GM12878 (cell line): ENCODE results near the gene SCIN. TPM values are rescaled to one million over a fixed set of nuclear protein-coding genes. Genes with fewer than 3 reads are reported as not detected.

ENCODE experiments used
- ATAC-seq: fragments of 200-7000 bp; cut with Tn5 transposase; 3 replicates; pipeline ENCODE4 v1.9.1; 2020; ENCODE audit warnings: mild to moderate bottlenecking, moderate library complexity
- BruUV-seq: library from RNA; stranded (reverse); fragments of 400-500 nt; replicated peaks from 2 replicates; lab custom pipeline; 2021; lab: Mats Ljungman, UMichigan
- CTCF ChIA-PET: fragments of 300-600 bp; sonication (Branson Sonifier 250); formaldehyde crosslinking; extraction: SDS; loops from one replicate; lab custom pipeline; 2021; ENCODE audit warnings: inconsistent platforms; lab: Yijun Ruan, JAX
- POLR2A ChIA-PET: fragments of 350-600 bp; formaldehyde crosslinking; extraction: SDS; loops from one replicate; lab custom pipeline; 2021; ENCODE audit warnings: inconsistent platforms; lab: Charles Lee
- RAD21 ChIA-PET: fragments of 300-600 bp; sonication (Branson Sonifier 250); formaldehyde crosslinking; loops from one replicate; lab custom pipeline; 2023; ENCODE audit warnings: antibody characterized with exemption; ENCODE audit not compliant: unreplicated experiment; lab: Charles Lee
- SMC1A ChIA-PET: fragments of 300-600 bp; sonication (Branson Sonifier 250); formaldehyde crosslinking; loops from one replicate; lab custom pipeline; 2023; ENCODE audit not compliant: unreplicated experiment, uncharacterized antibody; lab: Charles Lee
- DNase-seq: peaks from one replicate; pipeline ENCODE4 v3.0.0-alpha.2; 2011; ENCODE audit warnings: low read depth, low spot score
- FAIRE-seq: peaks from 3 replicates; lab custom pipeline; 2011; peaks lifted over from hg19 to GRCh38; lab: Jason Lieb, UNC
- H2AFZ ChIP-seq: 2 replicates; pipeline ENCODE4 v1.6.0; 2011; ENCODE audit warnings: low read depth, low read length, control low read depth; ENCODE audit not compliant: control insufficient read depth
- H3K27ac ChIP-seq: 2 replicates; pipeline ENCODE4 v1.5.1; 2011; ENCODE audit warnings: control low read depth; ENCODE audit not compliant: control insufficient read depth, insufficient read depth
- H3K27me3 ChIP-seq, 2 experiments: replicated peaks in 1 of 2; 2 replicates each; pipeline versions ENCODE4 v1.6.0 to v1.6.1; 2011; ENCODE audit warnings: low read length in 1 of 2; ENCODE audit not compliant: control insufficient read depth in 2 of 2, insufficient read depth in 2 of 2
- H3K36me3 ChIP-seq, 2 experiments: 2 replicates each; pipeline ENCODE4 v1.5.1; 2011; ENCODE audit warnings: low read length in 1 of 2; ENCODE audit not compliant: control insufficient read depth in 2 of 2, insufficient read depth in 2 of 2
- H3K4me1 ChIP-seq: 2 replicates; pipeline ENCODE4 v1.6.1; 2011; ENCODE audit warnings: mild to moderate bottlenecking, low read length, moderate library complexity, mixed read lengths; ENCODE audit not compliant: control insufficient read depth, insufficient read depth
- H3K4me2 ChIP-seq: 2 replicates; pipeline ENCODE4 v1.6.0; 2011; ENCODE audit warnings: control low read depth; ENCODE audit not compliant: control insufficient read depth, insufficient read depth
- H3K4me3 ChIP-seq: fragments of 200-600 bp; sonication (generic); 2 replicates; pipeline ENCODE4 v1.5.1; 2016
- H3K79me2 ChIP-seq: 2 replicates; pipeline ENCODE4 v1.6.0; 2011; ENCODE audit warnings: low read length; ENCODE audit not compliant: control insufficient read depth, insufficient read depth
- H3K9ac ChIP-seq: 2 replicates; pipeline ENCODE4 v1.8.0; 2011; ENCODE audit warnings: low read length, control low read depth, mixed read lengths; ENCODE audit not compliant: control insufficient read depth, insufficient read depth
- H3K9me3 ChIP-seq: replicated peaks from 3 replicates; pipeline ENCODE4 v1.5.1; 2011; ENCODE audit warnings: mild to moderate bottlenecking, low read length; ENCODE audit not compliant: control insufficient read depth, insufficient read depth
- H4K20me1 ChIP-seq: 2 replicates; pipeline ENCODE4 v1.6.0; 2011; ENCODE audit not compliant: control insufficient read depth, insufficient read depth
- BCL3 ChIP-seq: IDR thresholded peaks from 2 replicates; pipeline ENCODE4 v1.6.1; 2011; ENCODE audit warnings: borderline replicate concordance, low read depth, mild to moderate bottlenecking, moderate library complexity, low read length; ENCODE audit not compliant: insufficient read depth, poor library complexity, severe bottlenecking
- EP300 ChIP-seq, 2 experiments: fragments of 150-350 bp in 1 of 2; IDR thresholded peaks; 2 replicates each; pipeline ENCODE4 v1.6.1; 2011 to 2012; ENCODE audit warnings: low read depth in 2 of 2, low read length in 2 of 2, borderline replicate concordance in 1 of 2, improper control_type of control experiment in 1 of 2, inconsistent platforms in 1 of 2; ENCODE audit not compliant: control insufficient read depth in 1 of 2
- FOS ChIP-seq: IDR thresholded peaks from 3 replicates; pipeline ENCODE4 v1.6.1; 2011; ENCODE audit warnings: borderline replicate concordance; ENCODE audit not compliant: insufficient read length; ENCODE audit errors: extremely low read depth
- IRF3 ChIP-seq: fragments of 450-650 bp; IDR thresholded peaks from 2 replicates; pipeline ENCODE4 v1.6.1; 2014; ENCODE audit warnings: mild to moderate bottlenecking
- NRF1 ChIP-seq: conservative IDR thresholded peaks from 2 replicates; pipeline ENCODE4 v1.6.1; 2011; ENCODE audit warnings: mild to moderate bottlenecking, low read depth, low read length, improper control_type of control experiment
- PKNOX1 ChIP-seq: fragments of 450-650 bp; IDR thresholded peaks from 2 replicates; pipeline ENCODE4 v1.6.1; 2016; ENCODE audit warnings: mild to moderate bottlenecking
- RCOR1 ChIP-seq: conservative IDR thresholded peaks from 2 replicates; pipeline ENCODE4 v1.6.1; 2012; ENCODE audit warnings: low read depth, low read length, improper control_type of control experiment
- STAT1 ChIP-seq: fragments of 450-650 bp; conservative IDR thresholded peaks from 2 replicates; pipeline ENCODE4 v1.6.1; 2014; ENCODE audit warnings: antibody characterized with exemption, mild to moderate bottlenecking
- TCF3 ChIP-seq: IDR thresholded peaks from 2 replicates; pipeline ENCODE4 v1.6.1; 2012; ENCODE audit warnings: low read depth, mild to moderate bottlenecking, low read length, borderline replicate concordance; ENCODE audit not compliant: insufficient read depth
- TCF7 ChIP-seq: IDR thresholded peaks from 2 replicates; pipeline ENCODE4 v1.6.1; 2014; ENCODE audit warnings: antibody characterized with exemption, borderline replicate concordance
- YBX1 ChIP-seq: fragments of 450-650 bp; IDR thresholded peaks from 2 replicates; pipeline ENCODE4 v1.6.1; 2016; ENCODE audit warnings: antibody characterized with exemption
- ZNF622 ChIP-seq: fragments of 450-650 bp; IDR thresholded peaks from 2 replicates; pipeline ENCODE4 v1.6.1; 2017; ENCODE audit warnings: mild to moderate bottlenecking, inconsistent platforms
- ZZZ3 ChIP-seq: IDR thresholded peaks from 2 replicates; pipeline ENCODE4 v1.6.1; 2011; ENCODE audit warnings: low read depth; ENCODE audit not compliant: control insufficient read depth, insufficient read length
- WGBS: methylation state at CpG from one replicate; pipeline ENCODE4 v1.1.6; 2016; ENCODE audit warnings: low lambda C conversion rate; ENCODE audit not compliant: insufficient replicate concordance, insufficient coverage; ENCODE audit errors: missing lambda C conversion rate; 5-methylcytosine and 5-hydroxymethylcytosine counted together
- in situ Hi-C: fragments of 300-500 bp; cut with MboI; formaldehyde crosslinking; loops from 9 replicates; pipeline ENCODE4 v1.14.3; 2018; ENCODE audit warnings: mixed read lengths
- intact Hi-C: fragments of 100-400 bp; cut with micrococcal nuclease; formaldehyde crosslinking; loops from one replicate; pipeline ENCODE4 v1.14.2; 2022; ENCODE audit not compliant: unreplicated experiment
- polyA plus RNA-seq, 11 experiments: library from polyadenylated mRNA; depleted of rRNA in 4 of 11; unstranded in 6 of 11; stranded (reverse) in 5 of 11; fragments of >200 nt; fragmentation: Nextera tagmentation in 4 of 11; fragmentation: Illumina TruSeq in 1 of 11; extraction: Ambion mirVana in 4 of 11; extraction: Trizol in 1 of 11; gene quantifications; 1 replicate in 1 of 11; 2 replicates in 10 of 11; pipeline versions ENCODE4 v1.2.1 to v1.2.3, GENCODE V29; 2011 to 2016; ENCODE audit warnings: inconsistent platforms in 2 of 11, missing spikeins in 2 of 11, low read depth in 1 of 11
- total RNA-seq, 4 experiments: library from RNA; depleted of rRNA in 3 of 4; stranded (reverse); fragments of >200 nt in 3 of 4; fragmentation: Illumina TruSeq in 1 of 4; extraction: Trizol in 1 of 4; gene quantifications; 2 replicates each; pipeline versions ENCODE4 v1.2.1 to v1.2.3, GENCODE V29; 2013 to 2021

The SCIN gene
- total and polyA plus RNA-seq, 10 of the 15 experiments (the other 5 are each of a cell fraction or from before 2014, with no cell fraction given): 0.23 to 2.1 (median 1.0) TPM

- intact Hi-C loops: no loop called here
- H3K4me2 ChIP-seq: no peak overlapping the region
- no peaks in the 10 kb centered on the region for H3K36me3 ChIP-seq
- no TSS peak for BruUV-seq
- WGBS: 44% methylated on average over 2 of the region's 2 CpGs
- H3K27ac ChIP-seq: no peak overlapping the region
- CTCF ChIA-PET: no interaction called here
- no peaks in the 10 kb centered on the region for H4K20me1 ChIP-seq
- POLR2A ChIA-PET: no interaction called here
- no peaks in the 10 kb centered on the region for H3K27me3 ChIP-seq
- ATAC-seq: no peak
- TF ChIP-seq YBX1 (no peak), RCOR1 (no peak), ZNF622 (no peak), PKNOX1 (no peak), ZZZ3 (no peak), STAT1 (no peak), FOS (no peak), TCF7 (no peak), IRF3 (no peak), EP300 (IDR thresholded peaks at IDR 0.05; ENCODE audit: borderline replicate concordance in 1 of 2, control insufficient read depth in 1 of 2, low read depth in 2 of 2, low read length in 2 of 2) (no peak), NRF1 (no peak), BCL3 (no peak), TCF3 (no peak)
- RAD21 ChIA-PET: no interaction called here
- no peak for FAIRE-seq
- DNase-seq: no peak
- SMC1A ChIA-PET: no interaction called here
- no peak overlapping the region for H3K4me3 ChIP-seq
- H3K4me1 ChIP-seq: no peaks in the 10 kb centered on the region
- H3K9me3 ChIP-seq: no peaks in the 10 kb centered on the region; the same call in 2 of the 3 replicates
- no peaks in the 10 kb centered on the region for H3K79me2 ChIP-seq
- H2AFZ ChIP-seq: no peak overlapping the region
- in situ Hi-C loops: no loop called here
- H3K9ac ChIP-seq: no peak overlapping the region
Observed at GRCh38 chr7:12701433-12701832, 130.9 kb downstream of the SCIN start.
